ENCODE results near the gene CNTN2.

Gene CNTN2

GRCh38 chr1:205042911-205043806 lies at the start of gene CNTN2:
CNTN2 (plus strand) TSS chr1:205043212; CDS start chr1:205053186, 9,974 bp downstream.
- no peak for DNase-seq (ENCODE audit: low read depth, low spot score)

- no peak for DNase-seq (ENCODE audit: low read depth, low spot score)
Observed at GRCh38 chr1:204994086-204994862, 48.7 kb upstream of the CNTN2 start.

GRCh38 chr1:204996981-204997380 lies 46.0 kb upstream of the CNTN2 start:
- DNase-seq (ENCODE audit: low read depth, low spot score) = no peak

- DNase-seq (ENCODE audit: low read depth, low spot score) = no peak
Observed at GRCh38 chr1:204997591-204998355, 45.2 kb upstream of the CNTN2 start.

- no peak for DNase-seq (ENCODE audit: low read depth, low spot score)
Observed at GRCh38 chr1:205001162-205001561, 41.9 kb upstream of the CNTN2 start.

GRCh38 chr1:205002705-205003104 lies 40.3 kb upstream of the CNTN2 start:
- DNase-seq (ENCODE audit: low read depth, low spot score) = no peak

- no peak for DNase-seq (ENCODE audit: low read depth, low spot score)
Observed at GRCh38 chr1:205003358-205004131, 39.5 kb upstream of the CNTN2 start.

GRCh38 chr1:205004351-205004750 lies 38.7 kb upstream of the CNTN2 start:
- no peak for DNase-seq (ENCODE audit: low read depth, low spot score)

- no peak for DNase-seq (ENCODE audit: low read depth, low spot score)
Observed at GRCh38 chr1:205008896-205009295, 34.1 kb upstream of the CNTN2 start.

GRCh38 chr1:205009670-205010069 lies 33.3 kb upstream of the CNTN2 start:
- DNase-seq (ENCODE audit: low read depth, low spot score) = no peak

GRCh38 chr1:205012391-205013140 lies 30.4 kb upstream of the CNTN2 start:
- DNase-seq (ENCODE audit: low read depth, low spot score) = no peak

- DNase-seq (ENCODE audit: low read depth, low spot score) = no peak
Observed at GRCh38 chr1:205013683-205014367, 29.2 kb upstream of the CNTN2 start.

- no peak for DNase-seq (ENCODE audit: low read depth, low spot score)
Observed at GRCh38 chr1:205014783-205015182, 28.2 kb upstream of the CNTN2 start.

- no peak for DNase-seq (ENCODE audit: low read depth, low spot score)
Observed at GRCh38 chr1:205015241-205015640, 27.8 kb upstream of the CNTN2 start.

GRCh38 chr1:205016075-205016474 lies 26.9 kb upstream of the CNTN2 start:
- no peak for DNase-seq (ENCODE audit: low read depth, low spot score)

- DNase-seq (ENCODE audit: low read depth, low spot score) = no peak
Observed at GRCh38 chr1:205016584-205016983, 26.4 kb upstream of the CNTN2 start.

- DNase-seq (ENCODE audit: low read depth, low spot score) = no peak
Observed at GRCh38 chr1:205017001-205017400, 26.0 kb upstream of the CNTN2 start.

- DNase-seq (ENCODE audit: low read depth, low spot score) = no peak
Observed at GRCh38 chr1:205017766-205018165, 25.2 kb upstream of the CNTN2 start.

- no peak for DNase-seq (ENCODE audit: low read depth, low spot score)
Observed at GRCh38 chr1:205018381-205018780, 24.6 kb upstream of the CNTN2 start.

- no peak for DNase-seq (ENCODE audit: low read depth, low spot score)
Observed at GRCh38 chr1:205020466-205020865, 22.5 kb upstream of the CNTN2 start.

Data from iPS DF 19.7 (cell line).